A673 (cell line): ENCODE results near the gene ANGPT4. TPM values are rescaled to one million over a fixed set of nuclear protein-coding genes. Genes with fewer than 3 reads are reported as not detected.

Experiments used
- BruUV-seq: library from RNA; stranded (reverse); fragments of 400-500 nt; replicated peaks from 2 replicates; lab custom pipeline; 2021; lab: Mats Ljungman, UMichigan
- CTCF ChIA-PET: fragments of 300-600 bp; sonication (Branson Sonifier 250); formaldehyde crosslinking; loops from one replicate; lab custom pipeline; 2022; ENCODE audit warnings: antibody characterized with exemption; lab: Charles Lee
- POLR2A ChIA-PET: fragments of 300-600 bp; sonication (Branson Sonifier 250); formaldehyde crosslinking; loops from one replicate; lab custom pipeline; 2022; ENCODE audit warnings: antibody characterized with exemption; ENCODE audit not compliant: low non-redundant PET; lab: Charles Lee
- DNase-seq: peaks from one replicate; pipeline ENCODE4 v3.0.0-alpha.2; 2015; ENCODE audit warnings: low spot score
- H3K27ac ChIP-seq: fragments of 200-600 bp; sonication (generic); 2 replicates; pipeline ENCODE4 v1.5.1; 2016; ENCODE audit warnings: mixed run types, low read depth, mild to moderate bottlenecking, mixed read lengths, antibody characterized with exemption, low read length; ENCODE audit not compliant: poor library complexity, severe bottlenecking
- H3K27me3 ChIP-seq: fragments of 200-600 bp; sonication (generic); replicated peaks from 2 replicates; pipeline ENCODE4 v1.6.1; 2017; ENCODE audit warnings: mixed run types, low read depth, mild to moderate bottlenecking, mixed read lengths, antibody characterized with exemption, low read length; ENCODE audit not compliant: insufficient read depth, poor library complexity
- H3K36me3 ChIP-seq: fragments of 200-600 bp; sonication (generic); 2 replicates; pipeline ENCODE4 v1.6.1; 2016; ENCODE audit warnings: mixed run types, mild to moderate bottlenecking, mixed read lengths, antibody characterized with exemption, low read length; ENCODE audit not compliant: insufficient read depth, poor library complexity, severe bottlenecking
- H3K4me1 ChIP-seq: fragments of 200-600 bp; sonication (generic); 2 replicates; pipeline ENCODE4 v1.6.1; 2017; ENCODE audit warnings: mixed run types, mild to moderate bottlenecking, mixed read lengths, antibody characterized with exemption, low read length; ENCODE audit not compliant: insufficient read depth, poor library complexity, severe bottlenecking
- H3K4me3 ChIP-seq: fragments of 200-600 bp; sonication (generic); 2 replicates; pipeline ENCODE4 v1.5.1; 2016; ENCODE audit warnings: low read depth, mixed run types, mild to moderate bottlenecking, mixed read lengths, low read length; ENCODE audit not compliant: poor library complexity, severe bottlenecking
- H3K9me3 ChIP-seq: fragments of 200-600 bp; sonication (generic); 2 replicates; pipeline ENCODE4 v1.6.1; 2016; ENCODE audit warnings: mixed run types, low read depth, mild to moderate bottlenecking, mixed read lengths, antibody characterized with exemption, low read length; ENCODE audit not compliant: poor library complexity, severe bottlenecking
- CTCF ChIP-seq: fragments of 300-800, 200-600 bp; sonication (generic); conservative IDR thresholded peaks from 2 replicates; pipeline ENCODE4 v1.5.1; 2017; ENCODE audit warnings: low read depth, mild to moderate bottlenecking, antibody characterized with exemption, low read length, moderate library complexity, mixed read lengths
- EZH2 ChIP-seq: fragments of 200-600 bp; sonication (generic); IDR thresholded peaks from 2 replicates; pipeline ENCODE4 v1.6.1; 2017; ENCODE audit warnings: borderline replicate concordance, low read depth, mild to moderate bottlenecking, mixed read lengths, antibody characterized with exemption, low read length; ENCODE audit not compliant: poor library complexity, severe bottlenecking
- intact Hi-C: fragments of 100-400 bp; cut with micrococcal nuclease; formaldehyde crosslinking; loops from one replicate; pipeline ENCODE4 v1.10.0; 2022; ENCODE audit not compliant: unreplicated experiment
- total RNA-seq: library from RNA; stranded (reverse); gene quantifications from 2 replicates; pipeline ENCODE4 v1.2.3, GENCODE V29; 2021

ANGPT4 gene
- total RNA-seq, 1 experiment from 2014 or later, result not detected

- intact Hi-C loops, result no loop called here
- no TSS peak for BruUV-seq
Observed at GRCh38 chr20:952196-952795, 36.2 kb upstream of the ANGPT4 start.

GRCh38 chr20:951384-952169, 35.4 kb upstream of the ANGPT4 start:
- Histone ChIP-seq H3K4me1 (no peaks in the 10 kb centered on the region), H3K4me3 (no peak overlapping the region), H3K27me3 (peaks cover 36% of the 10 kb centered on the region), H3K9me3 (no peaks in the 10 kb centered on the region), H3K27ac (no peak overlapping the region), H3K36me3 (no peaks in the 10 kb centered on the region)
- no peak for TF ChIP-seq EZH2
- no peak for TF ChIP-seq CTCF
- ChIA-PET CTCF (no interaction called here), POLR2A (no interaction called here)
- DNase-seq, result no peak
- no TSS peak for BruUV-seq
- intact Hi-C loops, result no loop called here

More at GRCh38 chr20:952196-952795, 36.2 kb upstream of the ANGPT4 start:
- no peak for TF ChIP-seq CTCF
- no peak for TF ChIP-seq EZH2
- Histone ChIP-seq H3K9me3 (no peaks in the 10 kb centered on the region), H3K36me3 (no peaks in the 10 kb centered on the region), H3K4me3 (no peak overlapping the region), H3K27ac (no peak overlapping the region), H3K27me3 (peaks cover 31% of the 10 kb centered on the region), H3K4me1 (no peaks in the 10 kb centered on the region)
- CTCF ChIA-PET, result no interaction called here
- DNase-seq, result no peak
- POLR2A ChIA-PET, result no interaction called here

GRCh38 chr20:949717-950116, 33.6 kb upstream of the ANGPT4 start:
- TF ChIP-seq CTCF, result no peak
- no peak for TF ChIP-seq EZH2

More at GRCh38 chr20:949717-950116, 33.6 kb upstream of the ANGPT4 start:
- DNase-seq, result no peak
- ChIA-PET CTCF (no interaction called here), POLR2A (no interaction called here)
- no peak overlapping the region for H3K27ac ChIP-seq
- BruUV-seq, result no TSS peak
- H3K36me3 ChIP-seq, result no peaks in the 10 kb centered on the region
- H3K9me3 ChIP-seq, result no peaks in the 10 kb centered on the region
- H3K4me1 ChIP-seq, result no peaks in the 10 kb centered on the region
- intact Hi-C loops, result no loop called here
- H3K27me3 ChIP-seq, result peaks cover 39% of the 10 kb centered on the region
- no peak overlapping the region for H3K4me3 ChIP-seq
